Measurements from ENCODE around the gene BRD2. TPM values are rescaled to one million over a fixed set of nuclear protein-coding genes. Genes with fewer than 3 reads are reported as not detected.

The BRD2 gene
- total RNA-seq, 2 experiments from 2014 or later = 340 to 378 TPM

GRCh38 chr6:32984622-32985389 is 16.4 kb downstream of the BRD2 start:
- ATAC-seq (ENCODE audit: poor library complexity) (peak; percentile 98), DNase-seq (peak; percentile 83 to 97 (median 89))
- ChIA-PET CTCF (interaction anchor here (0.6 to 6.9 kb wide), 36 partner anchors 8 to 716 kb away, joined by 3 to 123 read pairs (median 5); partner anchors contain the start of genes BRD2, HLA-DMA, HLA-DMB and PSMB8), POLR2A (interaction anchor here (0.7 to 10.7 kb wide), 16 partner anchors 8 to 1399 kb away, joined by 3 to 347 read pairs (median 10); partner anchors contain the start of genes BRD2, HLA-DMA, HLA-DMB and TAP1)
- H3K36me3 ChIP-seq (ENCODE audit: insufficient read depth, low read length) = peaks cover 24% of the 10 kb centered on the region
- H3K27me3 ChIP-seq (ENCODE audit: control insufficient read depth in 1 of 2, insufficient read depth in 2 of 2, low read length in 2 of 2) = no peaks in the 10 kb centered on the region
- Mint-ChIP-seq H3K27ac (peak overlapping the region; percentile 43), H3K27me3 (no peaks in the 10 kb centered on the region), H3K4me3 (no peak overlapping the region), H3K9me3 (no peaks in the 10 kb centered on the region), H3K4me1 (ENCODE audit: low read depth) (peaks cover 28% of the 10 kb centered on the region), H3K36me3 (ENCODE audit: low read depth) (peaks cover 33% of the 10 kb centered on the region)
- H3K4me3 ChIP-seq (ENCODE audit: low read length) = no peak overlapping the region
- intact Hi-C loops (cut with DNase I, micrococcal nuclease) = loop anchor here (1.0 to 2.0 kb wide), 7 partner anchors 18 to 100 kb away; partner anchors contain the start of gene HLA-DMA (in 1 of the 2)
- no peaks in the 10 kb centered on the region for H3K9me3 ChIP-seq (ENCODE audit: control insufficient read depth in 1 of 2, insufficient read depth in 1 of 2, low read length in 2 of 2)
- peaks cover 17% of the 10 kb centered on the region for H3K4me1 ChIP-seq (ENCODE audit: insufficient read depth, low read length)
- peak; percentile 83 for TF ChIP-seq CTCF (IDR thresholded peaks at IDR 0.05)
- H3K27ac ChIP-seq (ENCODE audit: low read depth in 1 of 2, low read length in 2 of 2) = no peak overlapping the region

- H3K9me3 Mint-ChIP-seq = no peaks in the 10 kb centered on the region
- Histone ChIP-seq H3K27ac (ENCODE audit: low read depth in 1 of 2, low read length in 2 of 2) (no peak overlapping the region), H3K27me3 (ENCODE audit: control insufficient read depth in 1 of 2, insufficient read depth in 2 of 2, low read length in 2 of 2) (no peaks in the 10 kb centered on the region), H3K36me3 (ENCODE audit: insufficient read depth, low read length) (no peaks in the 10 kb centered on the region), H3K4me1 (ENCODE audit: insufficient read depth, low read length) (peaks cover 8% of the 10 kb centered on the region), H3K9me3 (ENCODE audit: control insufficient read depth in 1 of 2, insufficient read depth in 1 of 2, low read length in 2 of 2) (no peaks in the 10 kb centered on the region), H3K4me3 (ENCODE audit: low read length) (no peak overlapping the region)
- peaks cover 5% of the 10 kb centered on the region for H3K27me3 Mint-ChIP-seq
- H3K4me1 Mint-ChIP-seq (ENCODE audit: low read depth) = peaks cover 6% of the 10 kb centered on the region
- ChIA-PET CTCF (interaction anchor here (1.0 to 6.9 kb wide), 5 partner anchors 37 to 151 kb away, joined by 3 to 123 read pairs (median 3); partner anchors contain the start of genes HLA-DMA and TAP2), POLR2A (interaction anchor here (1.4 to 10.7 kb wide), 2 partner anchors 19 to 151 kb away, joined by 3 to 347 read pairs; partner anchors contain the start of genes BRD2 and TAP2)
- DNase-seq (no peak), ATAC-seq (ENCODE audit: poor library complexity) (no peak)
- H3K36me3 Mint-ChIP-seq (ENCODE audit: low read depth) = no peaks in the 10 kb centered on the region
- no peak overlapping the region for H3K4me3 Mint-ChIP-seq
- TF ChIP-seq CTCF (IDR thresholded peaks at IDR 0.05) = no peak
- no peak overlapping the region for H3K27ac Mint-ChIP-seq
- intact Hi-C loops (cut with DNase I, micrococcal nuclease) = no loop called here
Observed at GRCh38 chr6:32989368-32989767, 21.0 kb downstream of the BRD2 start.

- Histone ChIP-seq H3K27ac (ENCODE audit: low read depth in 1 of 2, low read length in 2 of 2) (no peak overlapping the region), H3K36me3 (ENCODE audit: insufficient read depth, low read length) (no peaks in the 10 kb centered on the region), H3K4me3 (ENCODE audit: low read length) (no peak overlapping the region), H3K9me3 (ENCODE audit: control insufficient read depth in 1 of 2, insufficient read depth in 1 of 2, low read length in 2 of 2) (no peaks in the 10 kb centered on the region), H3K27me3 (ENCODE audit: control insufficient read depth in 1 of 2, insufficient read depth in 2 of 2, low read length in 2 of 2) (no peaks in the 10 kb centered on the region), H3K4me1 (ENCODE audit: insufficient read depth, low read length) (no peaks in the 10 kb centered on the region)
- ChIA-PET CTCF (interaction anchor here (1.4 kb wide), 1 partner anchor 8 kb away, joined by 3 read pairs; no protein-coding TSS in a partner anchor), POLR2A (no interaction called here)
- H3K27ac Mint-ChIP-seq = no peak overlapping the region
- H3K36me3 Mint-ChIP-seq (ENCODE audit: low read depth) = no peaks in the 10 kb centered on the region
- H3K4me1 Mint-ChIP-seq (ENCODE audit: low read depth) = no peaks in the 10 kb centered on the region
- ATAC-seq (ENCODE audit: poor library complexity) (no peak), DNase-seq (no peak)
- H3K9me3 Mint-ChIP-seq = no peaks in the 10 kb centered on the region
- no peak overlapping the region for H3K4me3 Mint-ChIP-seq
- intact Hi-C loops (cut with DNase I, micrococcal nuclease) = no loop called here
- H3K27me3 Mint-ChIP-seq = peaks cover 13% of the 10 kb centered on the region
- TF ChIP-seq CTCF (IDR thresholded peaks at IDR 0.05) = no peak
Observed at GRCh38 chr6:32991972-32992371, 23.6 kb downstream of the BRD2 start.
